Liver (tissue), 9 donors: ENCODE measurements around the gene COL9A3. TPM values are rescaled to one million over a fixed set of nuclear protein-coding genes. Genes with fewer than 3 reads are reported as not detected.

Source experiments
- DNase-seq: peaks from one replicate; pipeline ENCODE4 v3.0.0-alpha.2; 2017; ENCODE audit warnings: low spot score
- H3K27ac ChIP-seq, 2 donors: one replicate each; pipeline ENCODE4 v1.7.0; 2013; ENCODE audit warnings: inconsistent platforms in 2 of 2, low read length in 2 of 2, control low read depth in 1 of 2, low read depth in 1 of 2, mild to moderate bottlenecking in 1 of 2
- H3K27me3 ChIP-seq, 4 donors: one replicate each; pipeline versions ENCODE4 v1.6.1 to v1.7.0; 2013; ENCODE audit warnings: low read length in 3 of 4, inconsistent platforms in 1 of 4, mild to moderate bottlenecking in 1 of 4, moderate library complexity in 1 of 4; ENCODE audit not compliant: control insufficient read depth in 4 of 4, insufficient read depth in 4 of 4
- H3K36me3 ChIP-seq, 4 donors: one replicate each; pipeline versions ENCODE4 v1.6.1 to v1.7.0; 2013; ENCODE audit warnings: low read length in 3 of 4, mild to moderate bottlenecking in 3 of 4, low read depth in 1 of 4, moderate library complexity in 1 of 4; ENCODE audit not compliant: control insufficient read depth in 4 of 4, insufficient read depth in 3 of 4
- H3K4me1 ChIP-seq, 4 donors: one replicate each; pipeline versions ENCODE4 v1.6.1 to v1.7.0; 2013; ENCODE audit warnings: low read length in 3 of 4, mild to moderate bottlenecking in 3 of 4, moderate library complexity in 1 of 4; ENCODE audit not compliant: control insufficient read depth in 4 of 4, insufficient read depth in 4 of 4
- H3K4me3 ChIP-seq, 3 donors: one replicate each; pipeline versions ENCODE4 v1.6.1 to v1.7.0; 2013; ENCODE audit warnings: low read length in 3 of 3, control low read depth in 1 of 3, low read depth in 1 of 3, mild to moderate bottlenecking in 1 of 3
- H3K9ac ChIP-seq, 2 donors: one replicate each; pipeline ENCODE4 v1.7.0; 2013; ENCODE audit warnings: low read length in 2 of 2, mild to moderate bottlenecking in 2 of 2, moderate library complexity in 2 of 2, control low read depth in 1 of 2, low read depth in 1 of 2
- H3K9me3 ChIP-seq, 4 donors: one replicate each; pipeline versions ENCODE4 v1.6.1 to v1.7.0; 2013; ENCODE audit warnings: low read length in 3 of 4; ENCODE audit not compliant: control insufficient read depth in 4 of 4
- ATF3 ChIP-seq: IDR thresholded peaks from 2 replicates; pipeline ENCODE4 v1.6.1; 2016; ENCODE audit warnings: antibody characterized with exemption
- CTCF ChIP-seq: fragments of 150-350 bp; IDR thresholded peaks from 2 replicates; pipeline ENCODE4 v1.5.1; 2017; ENCODE audit warnings: improper control_type of control experiment, low read depth, low read length; ENCODE audit not compliant: missing input control
- EGR1 ChIP-seq, 2 donors: IDR thresholded peaks; 2 replicates each; pipeline ENCODE4 v1.6.1; 2016 to 2018; ENCODE audit warnings: antibody characterized with exemption in 2 of 2, low read depth in 2 of 2
- FOXA1 ChIP-seq: IDR thresholded peaks from 2 replicates; pipeline ENCODE4 v1.6.1; 2016; ENCODE audit warnings: antibody characterized with exemption
- FOXA2 ChIP-seq: IDR thresholded peaks from 2 replicates; pipeline ENCODE4 v1.6.1; 2016; ENCODE audit warnings: antibody characterized with exemption
- GABPA ChIP-seq, 2 donors: IDR thresholded peaks in 1 of 2; conservative IDR thresholded peaks in 1 of 2; 2 replicates each; pipeline ENCODE4 v1.6.1; 2016; ENCODE audit warnings: antibody characterized with exemption in 2 of 2, mild to moderate bottlenecking in 1 of 2, moderate library complexity in 1 of 2
- HNF4A ChIP-seq, 2 donors: conservative IDR thresholded peaks; 2 replicates each; pipeline ENCODE4 v1.6.1; 2016; ENCODE audit warnings: antibody characterized with exemption in 2 of 2, mild to moderate bottlenecking in 2 of 2
- MAX ChIP-seq: IDR thresholded peaks from 2 replicates; pipeline ENCODE4 v1.6.1; 2016; ENCODE audit warnings: antibody characterized with exemption
- NR2F2 ChIP-seq: IDR thresholded peaks from 2 replicates; pipeline ENCODE4 v1.6.1; 2016; ENCODE audit warnings: antibody characterized with exemption
- REST ChIP-seq: IDR thresholded peaks from 2 replicates; pipeline ENCODE4 v1.6.1; 2016; ENCODE audit warnings: antibody characterized with exemption, mild to moderate bottlenecking
- RXRA ChIP-seq, 2 donors: IDR thresholded peaks; 2 replicates each; pipeline ENCODE4 v1.6.1; 2017 to 2018; ENCODE audit warnings: antibody characterized with exemption in 2 of 2, mild to moderate bottlenecking in 1 of 2
- SP1 ChIP-seq: IDR thresholded peaks from 2 replicates; pipeline ENCODE4 v1.6.1; 2018; ENCODE audit warnings: antibody characterized with exemption, mild to moderate bottlenecking
- TAF1 ChIP-seq: conservative IDR thresholded peaks from 2 replicates; pipeline ENCODE4 v1.6.1; 2016; ENCODE audit warnings: antibody characterized with exemption, mild to moderate bottlenecking
- YY1 ChIP-seq: IDR thresholded peaks from 2 replicates; pipeline ENCODE4 v1.6.1; 2016; ENCODE audit warnings: antibody characterized with exemption, mild to moderate bottlenecking
- WGBS: extraction: QIAGEN DNeasy Blood & Tissue Kit; methylation state at CpG from one replicate; pipeline ENCODE4 v1.1.7; 2013; 5-methylcytosine and 5-hydroxymethylcytosine counted together
- polyA plus RNA-seq, 2 donors: library from polyadenylated mRNA; stranded (reverse) in 1 of 2; unstranded in 1 of 2; fragments of 200-250 nt in 1 of 2; fragments of >200 nt in 1 of 2; fragmentation: Nextera tagmentation in 1 of 2; extraction: Ambion mirVana in 1 of 2; gene quantifications; one replicate each; pipeline versions ENCODE4 v1.2.1 to v1.2.3, GENCODE V29; 2013 to 2015
- total RNA-seq, 2 donors: library from RNA; depleted of rRNA; stranded (reverse); fragments of >200 nt; gene quantifications; one replicate each; pipeline ENCODE4 v1.2.3, GENCODE V29; 2014
- donor health status: healthy.
- donor health status: healthy.
- donor health status: healthy.
- donor health status: healthy.
- donor health status: healthy.

COL9A3 gene
- total and polyA plus RNA-seq, 4 donors, result 0.92 to 2.0 (median 1.1) TPM

- Histone ChIP-seq H3K4me1 (no peaks in the 10 kb centered on the region), H3K4me3 (no peak overlapping the region), H3K9ac (no peak overlapping the region), H3K36me3 (no peaks in the 10 kb centered on the region), H3K9me3 (no peaks in the 10 kb centered on the region), H3K27me3 (no peaks in the 10 kb centered on the region), H3K27ac (no peak overlapping the region)
- TF ChIP-seq NR2F2 (no peak), GABPA (IDR thresholded peaks at IDR 0.05 in 1 of 2, conservative IDR thresholded peaks at IDR 0.05 in 1 of 2) (no peak), MAX (no peak), ATF3 (no peak), FOXA2 (no peak), SP1 (no peak), TAF1 (no peak), REST (no peak), EGR1 (IDR thresholded peaks at IDR 0.05; ENCODE audit: low read depth in 2 of 2) (no peak), HNF4A (conservative IDR thresholded peaks at IDR 0.05) (no peak), RXRA (IDR thresholded peaks at IDR 0.05) (no peak), YY1 (no peak), FOXA1 (no peak), CTCF (no peak)
- DNase-seq, result no peak
- WGBS, result 85% methylated on average over 18 of the region's 18 CpGs
Observed at GRCh38 chr20:62782149-62782892, 34.5 kb upstream of the COL9A3 start.

- Histone ChIP-seq H3K9me3 (no peaks in the 10 kb centered on the region), H3K4me3 (no peak overlapping the region), H3K27ac (no peak overlapping the region), H3K36me3 (no peaks in the 10 kb centered on the region), H3K9ac (no peak overlapping the region), H3K4me1 (no peaks in the 10 kb centered on the region), H3K27me3 (no peaks in the 10 kb centered on the region)
- DNase-seq, result no peak
- 63% methylated on average over 9 of the region's 9 CpGs for WGBS
- TF ChIP-seq MAX, result no peak
- no peak for TF ChIP-seq RXRA (IDR thresholded peaks at IDR 0.05)
- no peak for TF ChIP-seq FOXA1
- TF ChIP-seq REST, result no peak
- no peak for TF ChIP-seq YY1
- no peak for TF ChIP-seq GABPA (IDR thresholded peaks at IDR 0.05 in 1 of 2, conservative IDR thresholded peaks at IDR 0.05 in 1 of 2)
- TF ChIP-seq HNF4A (conservative IDR thresholded peaks at IDR 0.05), result no peak
Observed at GRCh38 chr20:62782893-62783278, 34.0 kb upstream of the COL9A3 start.
